Measurements from ENCODE around the gene TOX3. TPM values are rescaled to one million over a fixed set of nuclear protein-coding genes. Genes with fewer than 3 reads are reported as not detected.

The TOX3 gene
- total RNA-seq, 2 donors from 2014 or later: 50.5 to 53.0 TPM

GRCh38 chr16:52543654-52544053 is 3.3 kb downstream of the TOX3 start:
- DNase-seq: no peak
- no peak for TF ChIP-seq CTCF (IDR thresholded peaks at IDR 0.05)
- H3K9ac ChIP-seq (ENCODE audit: low read depth in 2 of 2, low read length in 2 of 2): peak overlapping the region in 1 of 2 donors; percentile 91
- no peaks in the 10 kb centered on the region for H3K9me3 ChIP-seq
- H3K27ac ChIP-seq: peak overlapping the region; percentile 17
- H3K36me3 ChIP-seq: no peaks in the 10 kb centered on the region
- H3K27me3 ChIP-seq: no peaks in the 10 kb centered on the region
- H3K4me1 ChIP-seq: no peaks in the 10 kb centered on the region
- intact Hi-C loops (cut with DNase I): no loop called here
- peak overlapping the region; percentile 1 for H3K4me3 ChIP-seq

GRCh38 chr16:52540910-52541309 is 6.0 kb downstream of the TOX3 start:
- H3K27ac ChIP-seq: no peak overlapping the region
- TF ChIP-seq CTCF (IDR thresholded peaks at IDR 0.05): no peak
- no peak overlapping the region for H3K4me3 ChIP-seq
- no peaks in the 10 kb centered on the region for H3K4me1 ChIP-seq
- no peak overlapping the region for H3K9ac ChIP-seq (ENCODE audit: low read depth in 2 of 2, low read length in 2 of 2)
- no peaks in the 10 kb centered on the region for H3K36me3 ChIP-seq
- intact Hi-C loops (cut with DNase I): no loop called here
- no peak for DNase-seq
- H3K27me3 ChIP-seq: no peaks in the 10 kb centered on the region
- H3K9me3 ChIP-seq: no peaks in the 10 kb centered on the region

GRCh38 chr16:52539191-52539590 is 7.8 kb downstream of the TOX3 start:
- Histone ChIP-seq H3K9me3 (no peaks in the 10 kb centered on the region), H3K27ac (no peak overlapping the region), H3K4me1 (no peaks in the 10 kb centered on the region), H3K27me3 (no peaks in the 10 kb centered on the region), H3K36me3 (no peaks in the 10 kb centered on the region), H3K9ac (ENCODE audit: low read depth in 2 of 2, low read length in 2 of 2) (no peak overlapping the region), H3K4me3 (no peak overlapping the region)
- TF ChIP-seq CTCF (IDR thresholded peaks at IDR 0.05): no peak
- no peak for DNase-seq
- intact Hi-C loops (cut with DNase I): no loop called here

GRCh38 chr16:52538511-52538910 is 8.4 kb downstream of the TOX3 start:
- Histone ChIP-seq H3K27ac (no peak overlapping the region), H3K36me3 (no peaks in the 10 kb centered on the region), H3K9me3 (no peaks in the 10 kb centered on the region), H3K9ac (ENCODE audit: low read depth in 2 of 2, low read length in 2 of 2) (no peak overlapping the region), H3K4me1 (no peaks in the 10 kb centered on the region), H3K4me3 (no peak overlapping the region), H3K27me3 (no peaks in the 10 kb centered on the region)
- no peak for DNase-seq
- intact Hi-C loops (cut with DNase I): no loop called here
- TF ChIP-seq CTCF (IDR thresholded peaks at IDR 0.05): no peak

GRCh38 chr16:52537516-52537915 is 9.4 kb downstream of the TOX3 start:
- no peak for TF ChIP-seq CTCF (IDR thresholded peaks at IDR 0.05)
- no peaks in the 10 kb centered on the region for H3K4me1 ChIP-seq
- H3K36me3 ChIP-seq: no peaks in the 10 kb centered on the region
- no peak overlapping the region for H3K9ac ChIP-seq (ENCODE audit: low read depth in 2 of 2, low read length in 2 of 2)
- no peaks in the 10 kb centered on the region for H3K9me3 ChIP-seq
- intact Hi-C loops (cut with DNase I): no loop called here
- H3K4me3 ChIP-seq: no peak overlapping the region
- DNase-seq: no peak
- H3K27ac ChIP-seq: no peak overlapping the region
- H3K27me3 ChIP-seq: no peaks in the 10 kb centered on the region

GRCh38 chr16:52535076-52535475 is 11.9 kb downstream of the TOX3 start:
- peak; percentile 70 for DNase-seq
- no peak for TF ChIP-seq CTCF (IDR thresholded peaks at IDR 0.05)
- H3K27me3 ChIP-seq: no peaks in the 10 kb centered on the region
- no peak overlapping the region for H3K27ac ChIP-seq
- intact Hi-C loops (cut with DNase I): no loop called here
- H3K9ac ChIP-seq (ENCODE audit: low read depth in 2 of 2, low read length in 2 of 2): no peak overlapping the region
- H3K4me1 ChIP-seq: no peaks in the 10 kb centered on the region
- H3K36me3 ChIP-seq: no peaks in the 10 kb centered on the region
- no peaks in the 10 kb centered on the region for H3K9me3 ChIP-seq
- no peak overlapping the region for H3K4me3 ChIP-seq

Measured in colonic mucosa (tissue), 4 donors.